ENCODE measurements around the gene VMP1.
"Not testable (repeated sequence)": the region's sequence is repeated elsewhere in the genome, so short reads cannot be mapped to it uniquely, and the experiment has no call there.

GRCh38 chr17:59780548-59780947, 73.1 kb downstream of the VMP1 start:
- TF ChIP-seq ZNF362 (tag by site-specific recombination; IDR thresholded peaks at IDR 0.05); CTCF (tag by site-specific recombination; IDR thresholded peaks at IDR 0.05); ZNF311 (tag by site-specific recombination; IDR thresholded peaks at IDR 0.05; ENCODE audit: borderline replicate concordance); SP2 (tag by site-specific recombination; IDR thresholded peaks at IDR 0.05); PBX3 (CRISPR knock-in tag; IDR thresholded peaks at IDR 0.05); ZNF449 (tag by site-specific recombination; IDR thresholded peaks at IDR 0.05); KLF1 (tag by site-specific recombination; IDR thresholded peaks at IDR 0.05); ZSCAN5A (tag by site-specific recombination; IDR thresholded peaks at IDR 0.05): not testable (repeated sequence)
